ENCODE results near the gene ZNF598. TPM values are rescaled to one million over a fixed set of nuclear protein-coding genes. Genes with fewer than 3 reads are reported as not detected.
A peak's percentile ranks its signal among the peaks of the same experiment; 100 is the strongest.

Gene ZNF598
- total RNA-seq, 1 donor from 2014 or later, result 90.4 TPM

DNA sequence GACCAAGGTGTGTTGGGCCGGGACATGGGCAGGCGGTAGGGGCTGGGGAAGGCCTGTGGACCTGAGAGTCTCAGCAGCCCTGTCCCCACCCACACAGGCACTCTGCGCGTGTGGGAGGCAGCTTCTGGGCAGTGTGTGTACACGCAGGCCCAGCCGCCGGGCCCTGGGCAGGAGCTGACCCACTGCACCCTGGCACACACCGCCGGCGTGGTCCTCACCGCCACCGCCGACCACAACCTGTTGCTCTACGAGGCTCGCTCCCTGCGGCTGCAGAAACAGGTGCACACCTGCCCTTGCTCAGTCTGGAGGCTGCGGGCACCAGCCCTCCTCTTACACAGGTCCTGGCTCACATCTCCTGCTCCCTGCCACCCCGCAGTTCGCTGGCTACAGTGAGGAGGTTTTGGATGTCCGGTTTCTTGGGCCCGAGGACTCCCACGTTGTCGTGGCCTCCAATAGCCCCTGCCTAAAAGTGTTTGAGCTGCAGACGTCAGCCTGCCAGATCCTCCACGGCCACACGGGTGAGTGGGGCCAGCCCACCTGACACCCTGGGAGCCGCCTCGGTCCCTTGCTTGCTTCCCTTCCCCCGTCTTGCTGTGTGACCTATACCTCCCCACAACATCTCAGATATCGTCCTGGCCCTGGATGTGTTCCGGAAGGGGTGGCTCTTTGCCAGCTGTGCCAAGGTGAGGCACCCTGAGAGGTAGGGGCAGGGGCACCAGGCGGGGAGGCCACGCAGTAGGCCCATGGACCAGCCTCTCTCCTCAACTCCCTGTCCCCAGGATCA is 34.0 kb downstream of the ZNF598 start:
- Mint-ChIP-seq H3K27ac (ENCODE audit: unreplicated experiment) (no peak overlapping the region), H3K4me1 (ENCODE audit: low read depth, unreplicated experiment) (peaks cover 2% of the 10 kb centered on the region), H3K36me3 (ENCODE audit: unreplicated experiment) (no peaks in the 10 kb centered on the region), H3K27me3 (ENCODE audit: unreplicated experiment) (peaks cover 6% of the 10 kb centered on the region), H3K9me3 (ENCODE audit: unreplicated experiment) (peaks cover 8% of the 10 kb centered on the region), H3K4me3 (ENCODE audit: unreplicated experiment) (no peak overlapping the region)
- DNase-seq, result no peak
- TF ChIP-seq, protein P1, sequence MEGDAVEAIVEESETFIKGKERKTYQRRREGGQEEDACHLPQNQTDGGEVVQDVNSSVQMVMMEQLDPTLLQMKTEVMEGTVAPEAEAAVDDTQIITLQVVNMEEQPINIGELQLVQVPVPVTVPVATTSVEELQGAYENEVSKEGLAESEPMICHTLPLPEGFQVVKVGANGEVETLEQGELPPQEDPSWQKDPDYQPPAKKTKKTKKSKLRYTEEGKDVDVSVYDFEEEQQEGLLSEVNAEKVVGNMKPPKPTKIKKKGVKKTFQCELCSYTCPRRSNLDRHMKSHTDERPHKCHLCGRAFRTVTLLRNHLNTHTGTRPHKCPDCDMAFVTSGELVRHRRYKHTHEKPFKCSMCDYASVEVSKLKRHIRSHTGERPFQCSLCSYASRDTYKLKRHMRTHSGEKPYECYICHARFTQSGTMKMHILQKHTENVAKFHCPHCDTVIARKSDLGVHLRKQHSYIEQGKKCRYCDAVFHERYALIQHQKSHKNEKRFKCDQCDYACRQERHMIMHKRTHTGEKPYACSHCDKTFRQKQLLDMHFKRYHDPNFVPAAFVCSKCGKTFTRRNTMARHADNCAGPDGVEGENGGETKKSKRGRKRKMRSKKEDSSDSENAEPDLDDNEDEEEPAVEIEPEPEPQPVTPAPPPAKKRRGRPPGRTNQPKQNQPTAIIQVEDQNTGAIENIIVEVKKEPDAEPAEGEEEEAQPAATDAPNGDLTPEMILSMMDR (IDR thresholded peaks at IDR 0.05; ENCODE audit: partially characterized antibody, unreplicated experiment), result no peak

DNA sequence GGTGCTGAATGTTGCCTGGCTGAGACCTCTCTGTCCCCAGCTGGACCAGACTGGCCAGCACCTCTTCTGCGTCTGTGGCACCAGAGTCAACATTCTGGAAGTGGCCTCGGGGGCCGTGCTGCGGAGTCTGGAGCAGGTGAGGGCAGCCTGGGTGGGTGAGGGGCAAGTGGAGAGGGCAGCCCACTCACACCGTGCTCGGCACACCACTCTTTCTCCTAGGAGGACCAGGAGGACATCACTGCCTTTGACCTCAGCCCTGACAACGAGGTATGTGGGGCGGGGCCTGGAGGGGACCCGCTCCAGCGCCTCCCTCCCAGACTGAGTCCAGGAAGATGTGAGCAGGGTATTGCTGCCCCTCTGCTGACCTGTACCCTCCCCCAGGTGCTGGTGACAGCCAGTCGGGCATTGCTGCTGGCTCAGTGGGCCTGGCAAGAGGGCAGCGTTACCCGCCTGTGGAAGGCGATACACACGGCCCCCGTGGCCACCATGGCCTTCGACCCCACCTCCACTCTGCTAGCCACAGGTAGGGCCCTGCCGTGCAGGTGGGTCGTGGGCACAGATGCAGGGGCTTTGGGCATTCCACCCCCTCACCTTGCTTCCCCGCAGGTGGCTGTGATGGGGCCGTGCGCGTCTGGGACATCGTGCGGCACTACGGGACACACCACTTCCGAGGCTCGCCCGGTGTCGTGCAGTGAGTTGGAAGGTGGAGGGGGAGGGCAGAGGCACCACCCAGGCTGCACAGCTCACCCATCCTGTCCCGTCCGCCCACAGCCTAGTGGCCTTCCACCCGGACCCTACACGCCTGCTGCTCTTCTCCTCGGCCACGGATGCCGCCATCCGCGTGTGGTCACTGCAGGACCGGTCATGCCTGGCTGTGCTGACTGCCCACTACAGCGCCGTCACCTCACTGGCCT is 35.2 kb downstream of the ZNF598 start:
- TF ChIP-seq, protein P1 (IDR thresholded peaks at IDR 0.05; ENCODE audit: partially characterized antibody, unreplicated experiment), result no peak
- no peak for DNase-seq
- H3K27me3 Mint-ChIP-seq (ENCODE audit: unreplicated experiment), result peaks cover 8% of the 10 kb centered on the region
- H3K4me1 Mint-ChIP-seq (ENCODE audit: low read depth, unreplicated experiment), result peaks cover 2% of the 10 kb centered on the region
- no peaks in the 10 kb centered on the region for H3K36me3 Mint-ChIP-seq (ENCODE audit: unreplicated experiment)
- no peak overlapping the region for H3K4me3 Mint-ChIP-seq (ENCODE audit: unreplicated experiment)
- H3K27ac Mint-ChIP-seq (ENCODE audit: unreplicated experiment), result no peak overlapping the region
- H3K9me3 Mint-ChIP-seq (ENCODE audit: unreplicated experiment), result peaks cover 8% of the 10 kb centered on the region

DNA sequence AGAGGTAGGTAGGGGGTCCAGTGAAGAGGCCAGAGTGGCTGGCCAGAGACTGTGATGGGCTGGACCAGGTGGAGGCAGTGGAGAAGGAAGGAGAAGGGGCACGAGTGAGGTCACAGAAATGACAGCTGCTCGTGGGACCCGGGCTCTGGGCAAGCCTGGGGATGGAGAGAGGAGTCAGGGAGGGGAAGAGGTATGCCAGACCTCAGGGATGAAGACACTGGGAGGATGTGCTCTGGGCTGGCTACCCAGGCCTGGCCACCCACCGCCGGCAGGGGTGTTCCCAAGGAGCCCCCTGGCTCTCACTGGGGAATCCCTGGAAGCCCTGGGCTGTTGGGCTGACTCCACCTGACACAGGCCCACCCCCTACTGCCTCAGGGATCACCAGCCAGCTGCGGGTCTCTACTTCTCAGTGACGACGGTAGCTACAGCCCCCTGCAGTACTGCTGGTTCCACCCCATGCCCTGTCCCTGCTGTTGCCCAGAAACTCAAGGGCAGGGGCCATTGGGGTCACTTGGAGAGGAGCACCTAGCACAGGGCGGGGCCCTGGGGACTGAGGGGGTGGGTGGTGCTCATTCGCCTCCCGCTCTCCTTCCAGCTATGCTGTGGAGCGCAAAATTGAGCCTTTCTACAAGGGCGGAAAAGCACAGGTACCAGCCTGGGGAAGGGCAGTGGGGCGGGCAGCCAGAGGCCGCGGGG is 36.0 kb downstream of the ZNF598 start:
- no peak overlapping the region for H3K4me3 Mint-ChIP-seq (ENCODE audit: unreplicated experiment)
- peaks cover 8% of the 10 kb centered on the region for H3K9me3 Mint-ChIP-seq (ENCODE audit: unreplicated experiment)
- peaks cover 2% of the 10 kb centered on the region for H3K4me1 Mint-ChIP-seq (ENCODE audit: low read depth, unreplicated experiment)
- H3K27ac Mint-ChIP-seq (ENCODE audit: unreplicated experiment), result no peak overlapping the region
- no peak for DNase-seq
- no peaks in the 10 kb centered on the region for H3K36me3 Mint-ChIP-seq (ENCODE audit: unreplicated experiment)
- TF ChIP-seq, protein P1 (IDR thresholded peaks at IDR 0.05; ENCODE audit: partially characterized antibody, unreplicated experiment), result no peak
- H3K27me3 Mint-ChIP-seq (ENCODE audit: unreplicated experiment), result peaks cover 8% of the 10 kb centered on the region

DNA sequence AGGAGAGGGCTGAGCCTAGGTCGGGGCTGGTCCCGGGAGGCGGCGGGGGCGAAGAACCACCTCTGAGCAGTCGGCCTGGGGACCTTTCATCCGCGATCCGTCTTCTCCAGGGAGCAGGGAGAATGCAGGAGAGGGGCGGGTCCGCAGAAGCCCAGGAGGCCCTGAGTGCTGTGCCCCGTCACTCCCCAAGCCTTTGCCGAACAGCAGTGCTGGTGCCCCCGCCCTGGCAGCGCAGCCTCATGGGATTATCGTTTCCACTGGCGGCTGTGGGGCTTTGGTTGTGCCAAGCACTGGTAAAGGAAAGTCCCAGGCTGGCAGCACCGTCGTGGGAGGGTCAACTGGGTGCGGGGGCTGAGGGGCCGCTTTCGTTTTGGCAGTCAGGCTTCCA is 37.1 kb downstream of the ZNF598 start:
- peaks cover 2% of the 10 kb centered on the region for H3K4me1 Mint-ChIP-seq (ENCODE audit: low read depth, unreplicated experiment)
- peak overlapping the region; percentile 97 for H3K4me3 Mint-ChIP-seq (ENCODE audit: unreplicated experiment)
- TF ChIP-seq, protein P1 (IDR thresholded peaks at IDR 0.05; ENCODE audit: partially characterized antibody, unreplicated experiment), result no peak
- DNase-seq, result no peak
- no peaks in the 10 kb centered on the region for H3K36me3 Mint-ChIP-seq (ENCODE audit: unreplicated experiment)
- H3K27me3 Mint-ChIP-seq (ENCODE audit: unreplicated experiment), result peaks cover 8% of the 10 kb centered on the region
- no peak overlapping the region for H3K27ac Mint-ChIP-seq (ENCODE audit: unreplicated experiment)
- peaks cover 8% of the 10 kb centered on the region for H3K9me3 Mint-ChIP-seq (ENCODE audit: unreplicated experiment)

Measured in glutamatergic neuron (in vitro differentiated cells).